K562 (cell line): Measurements from ENCODE around the gene THAP11. TPM values are rescaled to one million over a fixed set of nuclear protein-coding genes. Genes with fewer than 3 reads are reported as not detected.

Experiments used
- CREBBP ChIP-seq: IDR thresholded peaks from one replicate; pipeline ENCODE4 v1.6.1; 2012; ENCODE audit warnings: low read depth, mild to moderate bottlenecking, control low read depth, inconsistent platforms, low read length
- E2F3 ChIP-seq: fragments of 250-450 bp; sonication (Bioruptor Pico); IDR thresholded peaks from 2 replicates; pipeline ENCODE4 v1.4.0; 2020; ENCODE audit warnings: mild to moderate bottlenecking
- ELF1 ChIP-seq: fragments of 200-800 bp; sonication (Bioruptor generic); IDR thresholded peaks from 2 replicates; pipeline ENCODE4 v1.6.1; 2016; ENCODE audit warnings: missing genetic modification characterization, missing compliant biosample characterization
- FOXA1 ChIP-seq: fragments of 450-650 bp; IDR thresholded peaks from 2 replicates; pipeline ENCODE4 v1.6.1; 2016; ENCODE audit warnings: mild to moderate bottlenecking, borderline replicate concordance
- HCFC1 ChIP-seq: IDR thresholded peaks from 2 replicates; pipeline ENCODE4 v1.6.1; 2012; ENCODE audit warnings: low read depth, low read length, improper control_type of control experiment
- JUND ChIP-seq, 2 experiments: IDR thresholded peaks; 2 replicates in 1 of 2; 3 replicates in 1 of 2; pipeline ENCODE4 v1.6.1; 2011; ENCODE audit warnings: borderline replicate concordance in 2 of 2, low read depth in 2 of 2, low read length in 2 of 2, improper control_type of control experiment in 1 of 2, missing biosample characterization in 1 of 2, missing genetic modification characterization in 1 of 2, missing genetic modification reagents in 1 of 2
- POLR2H ChIP-seq: IDR thresholded peaks from 2 replicates; pipeline ENCODE4 v1.6.1; 2016; ENCODE audit warnings: missing genetic modification characterization, low read depth, mild to moderate bottlenecking, control low read depth, missing compliant biosample characterization, moderate library complexity
- POU5F1 ChIP-seq: fragments of 150-350 bp; IDR thresholded peaks from 2 replicates; pipeline ENCODE4 v1.6.1; 2014; ENCODE audit warnings: borderline replicate concordance, low read length, low read depth, mild to moderate bottlenecking; ENCODE audit not compliant: partially characterized antibody
- PTBP1 ChIP-seq: fragments of 200-400 bp; formaldehyde crosslinking; IDR thresholded peaks from 2 replicates; pipeline ENCODE4 v1.6.1; 2017; ENCODE audit warnings: low read depth, low read length
- SREBF1 ChIP-seq: fragments of 150-350 bp; IDR thresholded peaks from 2 replicates; pipeline ENCODE4 v1.6.1; 2014; ENCODE audit warnings: antibody characterized with exemption, low read depth, low read length, borderline replicate concordance
- TRIM28 ChIP-seq: fragments of 450-650 bp; IDR thresholded peaks from 2 replicates; pipeline ENCODE4 v1.6.1; 2017
- polyA plus RNA-seq, 8 experiments: library from polyadenylated mRNA; depleted of rRNA in 4 of 8; stranded (reverse) in 5 of 8; unstranded in 3 of 8; fragments of >200 nt; fragmentation: Nextera tagmentation in 2 of 8; fragmentation: Illumina TruSeq in 1 of 8; extraction: Ambion mirVana in 2 of 8; extraction: Trizol in 1 of 8; gene quantifications; 2 replicates each; pipeline versions ENCODE4 v1.2.1 to v1.2.3, GENCODE V29; 2011 to 2014; ENCODE audit warnings: inconsistent platforms in 1 of 8, missing spikeins in 1 of 8
- total RNA-seq, 7 experiments: library from RNA; depleted of rRNA in 6 of 7; stranded (reverse); fragments of >200 nt in 6 of 7; fragmentation: Illumina TruSeq in 2 of 7; extraction: Trizol in 2 of 7; gene quantifications; 2 replicates each; pipeline versions ENCODE4 v1.2.1 to v1.2.3, GENCODE V29; 2011 to 2021; ENCODE audit warnings: low replicate concordance in 1 of 7
- TF ChIP-seq, protein P1 (sequence below), 2 experiments: fragments of 450-650 bp; formaldehyde crosslinking in 1 of 2; IDR thresholded peaks; 2 replicates each; pipeline versions ENCODE4 v1.4.0 to v1.6.1; 2014 to 2020; ENCODE audit warnings: mild to moderate bottlenecking in 2 of 2, borderline replicate concordance in 1 of 2, low read depth in 1 of 2
- TF ChIP-seq, protein P2 (sequence below): fragments of 450-650 bp; formaldehyde crosslinking; IDR thresholded peaks from 2 replicates; pipeline ENCODE4 v1.4.0; 2020; ENCODE audit warnings: mild to moderate bottlenecking, mixed read lengths
- TF ChIP-seq, protein P3 (sequence below): fragments of 250-450 bp; sonication (Bioruptor Pico); IDR thresholded peaks from 2 replicates; pipeline ENCODE4 v1.5.0; 2021; ENCODE audit warnings: mild to moderate bottlenecking, borderline replicate concordance

Gene THAP11
- total and polyA plus RNA-seq, 9 of the 15 experiments (the other 6 are each of a cell fraction or from before 2014, with no cell fraction given), result 2.4 to 31.6 (median 21.4) TPM

DNA sequence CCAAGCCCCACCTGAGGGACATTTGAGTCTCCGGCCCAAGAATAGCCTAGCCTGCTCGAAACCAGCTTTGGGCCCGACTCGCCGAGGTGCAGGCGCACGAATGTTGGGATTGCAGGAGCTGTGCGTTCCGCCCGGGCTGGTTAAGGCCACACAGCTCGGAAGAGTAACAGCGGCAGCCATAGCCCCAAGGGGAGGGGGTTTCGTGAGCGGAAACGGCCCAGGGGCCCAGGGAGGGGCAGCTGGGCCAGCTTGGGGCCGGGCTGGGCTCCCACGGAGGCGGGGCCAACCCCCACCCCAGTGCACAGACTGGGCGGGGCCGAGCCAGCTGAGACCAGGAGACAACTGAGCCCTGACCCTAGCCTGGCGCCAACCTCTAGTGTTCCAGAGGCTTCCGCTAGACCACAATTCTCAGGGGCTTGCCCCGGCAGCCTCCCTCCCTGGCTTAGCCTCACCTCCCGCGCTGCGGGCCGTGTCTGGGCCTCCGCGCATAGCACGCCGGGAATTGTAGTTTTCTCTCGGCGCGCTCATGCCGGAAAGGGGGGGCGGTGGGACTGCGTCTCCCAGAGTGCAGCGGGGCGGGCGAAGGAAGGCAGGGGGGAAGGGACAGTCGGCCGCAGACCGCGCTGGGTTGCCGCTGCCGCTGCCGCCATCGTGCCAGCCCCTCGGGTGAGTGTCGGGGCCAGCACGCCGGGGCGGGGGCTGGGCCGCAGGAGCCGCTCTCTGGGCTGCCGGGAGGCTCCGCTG is 4.4 kb downstream of the THAP11 start, which contains the start of gene NUTF2 (continued):
- TF ChIP-seq, protein P1, sequence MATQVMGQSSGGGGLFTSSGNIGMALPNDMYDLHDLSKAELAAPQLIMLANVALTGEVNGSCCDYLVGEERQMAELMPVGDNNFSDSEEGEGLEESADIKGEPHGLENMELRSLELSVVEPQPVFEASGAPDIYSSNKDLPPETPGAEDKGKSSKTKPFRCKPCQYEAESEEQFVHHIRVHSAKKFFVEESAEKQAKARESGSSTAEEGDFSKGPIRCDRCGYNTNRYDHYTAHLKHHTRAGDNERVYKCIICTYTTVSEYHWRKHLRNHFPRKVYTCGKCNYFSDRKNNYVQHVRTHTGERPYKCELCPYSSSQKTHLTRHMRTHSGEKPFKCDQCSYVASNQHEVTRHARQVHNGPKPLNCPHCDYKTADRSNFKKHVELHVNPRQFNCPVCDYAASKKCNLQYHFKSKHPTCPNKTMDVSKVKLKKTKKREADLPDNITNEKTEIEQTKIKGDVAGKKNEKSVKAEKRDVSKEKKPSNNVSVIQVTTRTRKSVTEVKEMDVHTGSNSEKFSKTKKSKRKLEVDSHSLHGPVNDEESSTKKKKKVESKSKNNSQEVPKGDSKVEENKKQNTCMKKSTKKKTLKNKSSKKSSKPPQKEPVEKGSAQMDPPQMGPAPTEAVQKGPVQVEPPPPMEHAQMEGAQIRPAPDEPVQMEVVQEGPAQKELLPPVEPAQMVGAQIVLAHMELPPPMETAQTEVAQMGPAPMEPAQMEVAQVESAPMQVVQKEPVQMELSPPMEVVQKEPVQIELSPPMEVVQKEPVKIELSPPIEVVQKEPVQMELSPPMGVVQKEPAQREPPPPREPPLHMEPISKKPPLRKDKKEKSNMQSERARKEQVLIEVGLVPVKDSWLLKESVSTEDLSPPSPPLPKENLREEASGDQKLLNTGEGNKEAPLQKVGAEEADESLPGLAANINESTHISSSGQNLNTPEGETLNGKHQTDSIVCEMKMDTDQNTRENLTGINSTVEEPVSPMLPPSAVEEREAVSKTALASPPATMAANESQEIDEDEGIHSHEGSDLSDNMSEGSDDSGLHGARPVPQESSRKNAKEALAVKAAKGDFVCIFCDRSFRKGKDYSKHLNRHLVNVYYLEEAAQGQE (IDR thresholded peaks at IDR 0.05; ENCODE audit: borderline replicate concordance), result peak; percentile 66
- TF ChIP-seq, protein P1 (CRISPR knock-in tag; IDR thresholded peaks at IDR 0.05; ENCODE audit: low read depth), result no peak
- no peak for TF ChIP-seq CREBBP
- TF ChIP-seq, protein P2, sequence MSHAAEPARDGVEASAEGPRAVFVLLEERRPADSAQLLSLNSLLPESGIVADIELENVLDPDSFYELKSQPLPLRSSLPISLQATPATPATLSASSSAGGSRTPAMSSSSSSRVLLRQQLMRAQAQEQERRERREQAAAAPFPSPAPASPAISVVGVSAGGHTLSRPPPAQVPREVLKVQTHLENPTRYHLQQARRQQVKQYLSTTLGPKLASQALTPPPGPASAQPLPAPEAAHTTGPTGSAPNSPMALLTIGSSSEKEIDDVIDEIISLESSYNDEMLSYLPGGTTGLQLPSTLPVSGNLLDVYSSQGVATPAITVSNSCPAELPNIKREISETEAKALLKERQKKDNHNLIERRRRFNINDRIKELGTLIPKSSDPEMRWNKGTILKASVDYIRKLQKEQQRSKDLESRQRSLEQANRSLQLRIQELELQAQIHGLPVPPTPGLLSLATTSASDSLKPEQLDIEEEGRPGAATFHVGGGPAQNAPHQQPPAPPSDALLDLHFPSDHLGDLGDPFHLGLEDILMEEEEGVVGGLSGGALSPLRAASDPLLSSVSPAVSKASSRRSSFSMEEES, result no peak
- no peak for TF ChIP-seq PTBP1
- peak; percentile 71 for TF ChIP-seq ELF1
- TF ChIP-seq, protein P3, sequence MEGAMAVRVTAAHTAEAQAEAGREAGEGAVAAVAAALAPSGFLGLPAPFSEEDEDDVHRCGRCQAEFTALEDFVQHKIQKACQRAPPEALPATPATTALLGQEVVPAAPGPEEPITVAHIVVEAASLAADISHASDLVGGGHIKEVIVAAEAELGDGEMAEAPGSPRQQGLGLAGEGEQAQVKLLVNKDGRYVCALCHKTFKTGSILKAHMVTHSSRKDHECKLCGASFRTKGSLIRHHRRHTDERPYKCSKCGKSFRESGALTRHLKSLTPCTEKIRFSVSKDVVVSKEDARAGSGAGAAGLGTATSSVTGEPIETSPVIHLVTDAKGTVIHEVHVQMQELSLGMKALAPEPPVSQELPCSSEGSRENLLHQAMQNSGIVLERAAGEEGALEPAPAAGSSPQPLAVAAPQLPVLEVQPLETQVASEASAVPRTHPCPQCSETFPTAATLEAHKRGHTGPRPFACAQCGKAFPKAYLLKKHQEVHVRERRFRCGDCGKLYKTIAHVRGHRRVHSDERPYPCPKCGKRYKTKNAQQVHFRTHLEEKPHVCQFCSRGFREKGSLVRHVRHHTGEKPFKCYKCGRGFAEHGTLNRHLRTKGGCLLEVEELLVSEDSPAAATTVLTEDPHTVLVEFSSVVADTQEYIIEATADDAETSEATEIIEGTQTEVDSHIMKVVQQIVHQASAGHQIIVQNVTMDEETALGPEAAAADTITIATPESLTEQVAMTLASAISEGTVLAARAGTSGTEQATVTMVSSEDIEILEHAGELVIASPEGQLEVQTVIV (CRISPR knock-in tag), result no peak
- no peak for TF ChIP-seq SREBF1
- no peak for TF ChIP-seq POU5F1
- TF ChIP-seq TRIM28, result no peak; the same call in 1 of the 2 replicates
- TF ChIP-seq JUND (IDR thresholded peaks at IDR 0.05; ENCODE audit: borderline replicate concordance, low read depth, low read length), result peak; percentile 42; the same call in 1 of the 2 replicates
- no peak for TF ChIP-seq JUND (tag; IDR thresholded peaks at IDR 0.05; ENCODE audit: borderline replicate concordance, low read depth, low read length)
- TF ChIP-seq HCFC1, result peak; percentile 98
- TF ChIP-seq POLR2H (tag), result peak; percentile 46; the same call in 1 of the 2 replicates
- TF ChIP-seq E2F3 (CRISPR knock-in tag), result peak; percentile 67; the same call in 1 of the 2 replicates
- no peak for TF ChIP-seq FOXA1
